Endothelial cell of umbilical vein (primary cell): ENCODE results near the gene RND2. TPM values are rescaled to one million over a fixed set of nuclear protein-coding genes. Genes with fewer than 3 reads are reported as not detected.

Experiments used
- BruUV-seq: library from RNA; stranded (reverse); fragments of 400-500 nt; replicated peaks from 2 replicates; lab custom pipeline; 2021; lab: Mats Ljungman, UMichigan
- CTCF ChIA-PET: fragments of 300-600, 350-600 bp; sonication (Branson Sonifier 250); formaldehyde crosslinking; loops from one replicate; lab custom pipeline; 2021; ENCODE audit warnings: antibody characterized with exemption, inconsistent platforms; lab: Charles Lee
- POLR2A ChIA-PET: fragments of 300-600, 350-600 bp; sonication (Branson Sonifier 250); formaldehyde crosslinking; loops from one replicate; lab custom pipeline; 2021; ENCODE audit warnings: antibody characterized with exemption, inconsistent platforms; lab: Charles Lee
- DNase-seq: peaks from one replicate; pipeline ENCODE4 v3.0.0-alpha.2; 2011; ENCODE audit warnings: low read depth, low spot score
- FAIRE-seq: peaks from 2 replicates; lab custom pipeline; 2011; peaks lifted over from hg19 to GRCh38; lab: Jason Lieb, UNC
- H2AFZ ChIP-seq: 2 replicates; pipeline ENCODE4 v1.6.0; 2012; ENCODE audit warnings: low read depth, low read length, control low read depth, inconsistent platforms
- H3K27ac ChIP-seq: 2 replicates; pipeline ENCODE4 v1.5.1; 2011; ENCODE audit warnings: low read depth, mild to moderate bottlenecking, control low read depth, low read length, moderate library complexity; ENCODE audit not compliant: insufficient read depth
- H3K27me3 ChIP-seq, 2 experiments: 2 replicates each; pipeline versions ENCODE4 v1.6.0 to v1.6.1; 2011; ENCODE audit warnings: low read length in 2 of 2, mixed read lengths in 1 of 2; ENCODE audit not compliant: control insufficient read depth in 2 of 2, insufficient read depth in 2 of 2
- H3K36me3 ChIP-seq, 2 experiments: 2 replicates in 1 of 2; 3 replicates in 1 of 2; pipeline ENCODE4 v1.5.1; 2011; ENCODE audit warnings: low read length in 2 of 2, mild to moderate bottlenecking in 1 of 2, moderate library complexity in 1 of 2; ENCODE audit not compliant: control insufficient read depth in 2 of 2, insufficient read depth in 2 of 2; ENCODE audit errors: extremely low read depth in 1 of 2
- H3K4me1 ChIP-seq: 3 replicates; pipeline ENCODE4 v1.5.1; 2011; ENCODE audit warnings: mild to moderate bottlenecking, low read length; ENCODE audit not compliant: control insufficient read depth, insufficient read depth; ENCODE audit errors: extremely low read depth
- H3K4me2 ChIP-seq: 2 replicates; pipeline ENCODE4 v1.6.1; 2011; ENCODE audit warnings: low read length, control low read depth, mixed read lengths; ENCODE audit not compliant: insufficient read depth
- H3K4me3 ChIP-seq, 3 experiments: fragments of 200-600 bp in 1 of 3; sonication (generic), shearing (Covaris generic) in 1 of 3; replicated peaks in 1 of 3; 2 replicates each; pipeline ENCODE4 v1.5.1; 2011 to 2016; ENCODE audit warnings: control low read depth in 3 of 3, low read length in 3 of 3, mild to moderate bottlenecking in 2 of 3, inconsistent platforms in 1 of 3, low read depth in 1 of 3, moderate library complexity in 1 of 3; ENCODE audit not compliant: insufficient read depth in 1 of 3
- H3K79me2 ChIP-seq: 2 replicates; pipeline ENCODE4 v1.6.0; 2012; ENCODE audit warnings: low read length, inconsistent platforms; ENCODE audit not compliant: control insufficient read depth, insufficient read depth
- H3K9ac ChIP-seq: replicated peaks from 2 replicates; pipeline ENCODE3; 2011; ENCODE audit warnings: low read length, control low read depth; ENCODE audit not compliant: insufficient read depth; ENCODE audit errors: extremely low read depth
- H3K9me1 ChIP-seq: replicated peaks from 3 replicates; pipeline ENCODE4 v1.6.0; 2011; ENCODE audit warnings: mild to moderate bottlenecking, low read length; ENCODE audit not compliant: control insufficient read depth, insufficient read depth; ENCODE audit errors: extremely low read depth
- H3K9me3 ChIP-seq: replicated peaks from 2 replicates; pipeline ENCODE4 v1.5.1; 2012; ENCODE audit warnings: low read length, inconsistent platforms; ENCODE audit not compliant: control insufficient read depth, insufficient read depth
- H4K20me1 ChIP-seq: replicated peaks from 2 replicates; pipeline ENCODE3; 2011; ENCODE audit warnings: mild to moderate bottlenecking, low read length; ENCODE audit not compliant: control insufficient read depth, insufficient read depth; ENCODE audit errors: extremely low read depth
- EZH2 ChIP-seq: IDR thresholded peaks from 2 replicates; pipeline ENCODE4 v1.6.1; 2012; ENCODE audit warnings: borderline replicate concordance, low read depth, mild to moderate bottlenecking, moderate library complexity, low read length, inconsistent platforms; ENCODE audit not compliant: severe bottlenecking
- FOS ChIP-seq: IDR thresholded peaks from 2 replicates; pipeline ENCODE4 v1.6.1; 2011; ENCODE audit warnings: mild to moderate bottlenecking, low read length, moderate library complexity, borderline replicate concordance; ENCODE audit not compliant: insufficient read depth
- GATA2 ChIP-seq: IDR thresholded peaks from 2 replicates; pipeline ENCODE4 v1.7.0; 2011; ENCODE audit warnings: low read depth, mild to moderate bottlenecking, moderate library complexity, mixed read lengths, low read length; ENCODE audit not compliant: insufficient read length, insufficient read depth
- JUN ChIP-seq: IDR thresholded peaks from 2 replicates; pipeline ENCODE4 v1.6.1; 2011; ENCODE audit warnings: borderline replicate concordance, low read depth; ENCODE audit not compliant: insufficient read length, insufficient read depth
- MYC ChIP-seq: IDR thresholded peaks from one replicate; pipeline ENCODE4 v1.6.1; 2011; ENCODE audit warnings: mild to moderate bottlenecking, low read depth, low read length
- POLR2A ChIP-seq: IDR thresholded peaks from 2 replicates; pipeline ENCODE4 v1.6.1; 2012; ENCODE audit warnings: low read depth, mild to moderate bottlenecking, control low read depth, low read length
- POLR2AphosphoS5 ChIP-seq: IDR thresholded peaks from 2 replicates; pipeline ENCODE4 v1.6.1; 2012; ENCODE audit warnings: low read depth, mild to moderate bottlenecking, control low read depth, low read length, moderate library complexity; ENCODE audit not compliant: insufficient read depth
- dilution Hi-C: fragments of 300-500 bp; cut with MboI; formaldehyde crosslinking; loops from one replicate; pipeline ENCODE4 v1.15.0; 2019; ENCODE audit warnings: low sequenced_read_pairs; ENCODE audit not compliant: extremely low pct_ligation_motif_present
- intact Hi-C: fragments of 100-400 bp; cut with micrococcal nuclease; formaldehyde crosslinking; loops from one replicate; pipeline ENCODE4 v1.10.0; 2022
- polyA plus RNA-seq, 4 experiments: library from polyadenylated mRNA; depleted of rRNA in 3 of 4; stranded (reverse) in 3 of 4; unstranded in 1 of 4; fragments of >200 nt; gene quantifications; 2 replicates each; pipeline versions ENCODE4 v1.2.1 to v1.2.3, GENCODE V29; 2011 to 2012; ENCODE audit warnings: missing spikeins in 1 of 4
- total RNA-seq: library from RNA; stranded (reverse); gene quantifications from 2 replicates; pipeline ENCODE4 v1.2.3, GENCODE V29; 2021
- TF ChIP-seq, protein P1 (sequence below): IDR thresholded peaks from 2 replicates; pipeline ENCODE4 v1.6.1; 2011; ENCODE audit not compliant: insufficient read depth, insufficient read length
- TF ChIP-seq, protein P2 (sequence below), 2 donors: IDR thresholded peaks; 1 replicate in 1 of 2; 2 replicates in 1 of 2; pipeline ENCODE4 v1.5.1; 2011; ENCODE audit warnings: low read length in 2 of 2, mild to moderate bottlenecking in 2 of 2, moderate library complexity in 2 of 2, control low read depth in 1 of 2, inconsistent platforms in 1 of 2, low read depth in 1 of 2; ENCODE audit not compliant: insufficient read depth in 1 of 2; ENCODE audit errors: extremely low read depth in 1 of 2

RND2 gene
- total and polyA plus RNA-seq, 2 donors (not counting 3 experiments of a cell fraction or from before 2014, with no cell fraction given), result 0.81 to 0.97 TPM

- FAIRE-seq (no peak), DNase-seq (no peak)
- dilution Hi-C loops (no loop called here), intact Hi-C loops (loop anchor here (2.0 kb wide), 1 partner anchor 99 kb away; the partner anchor contains the start of gene BRCA1)
- Histone ChIP-seq H3K36me3 (no peaks in the 10 kb centered on the region), H3K9me1 (no peaks in the 10 kb centered on the region), H3K4me1 (peaks cover 3% of the 10 kb centered on the region), H3K27ac (no peak overlapping the region), H3K79me2 (peaks cover 11% of the 10 kb centered on the region), H3K27me3 (peaks cover 0 to 1% of the 10 kb centered on the region in 2 experiments), H3K4me3 (no peak overlapping the region), H3K4me2 (no peak overlapping the region), H4K20me1 (no peaks in the 10 kb centered on the region), H3K9me3 (no peaks in the 10 kb centered on the region), H2AFZ (no peak overlapping the region), H3K9ac (no peak overlapping the region)
- POLR2A ChIA-PET, result no interaction called here
- BruUV-seq, result no TSS peak
- no peak for TF ChIP-seq MYC
- no peak for TF ChIP-seq GATA2
- TF ChIP-seq FOS, result no peak
- TF ChIP-seq, protein P1, sequence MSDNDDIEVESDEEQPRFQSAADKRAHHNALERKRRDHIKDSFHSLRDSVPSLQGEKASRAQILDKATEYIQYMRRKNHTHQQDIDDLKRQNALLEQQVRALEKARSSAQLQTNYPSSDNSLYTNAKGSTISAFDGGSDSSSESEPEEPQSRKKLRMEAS, result no peak
- TF ChIP-seq POLR2AphosphoS5, result no peak
- TF ChIP-seq, protein P2, sequence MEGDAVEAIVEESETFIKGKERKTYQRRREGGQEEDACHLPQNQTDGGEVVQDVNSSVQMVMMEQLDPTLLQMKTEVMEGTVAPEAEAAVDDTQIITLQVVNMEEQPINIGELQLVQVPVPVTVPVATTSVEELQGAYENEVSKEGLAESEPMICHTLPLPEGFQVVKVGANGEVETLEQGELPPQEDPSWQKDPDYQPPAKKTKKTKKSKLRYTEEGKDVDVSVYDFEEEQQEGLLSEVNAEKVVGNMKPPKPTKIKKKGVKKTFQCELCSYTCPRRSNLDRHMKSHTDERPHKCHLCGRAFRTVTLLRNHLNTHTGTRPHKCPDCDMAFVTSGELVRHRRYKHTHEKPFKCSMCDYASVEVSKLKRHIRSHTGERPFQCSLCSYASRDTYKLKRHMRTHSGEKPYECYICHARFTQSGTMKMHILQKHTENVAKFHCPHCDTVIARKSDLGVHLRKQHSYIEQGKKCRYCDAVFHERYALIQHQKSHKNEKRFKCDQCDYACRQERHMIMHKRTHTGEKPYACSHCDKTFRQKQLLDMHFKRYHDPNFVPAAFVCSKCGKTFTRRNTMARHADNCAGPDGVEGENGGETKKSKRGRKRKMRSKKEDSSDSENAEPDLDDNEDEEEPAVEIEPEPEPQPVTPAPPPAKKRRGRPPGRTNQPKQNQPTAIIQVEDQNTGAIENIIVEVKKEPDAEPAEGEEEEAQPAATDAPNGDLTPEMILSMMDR (IDR thresholded peaks at IDR 0.05; ENCODE audit: extremely low read depth in 1 of 2, insufficient read depth in 1 of 2, low read depth in 1 of 2, low read length in 2 of 2), result no peak
- TF ChIP-seq EZH2, result no peak
- TF ChIP-seq POLR2A, result no peak
- TF ChIP-seq JUN, result no peak
- CTCF ChIA-PET, result interaction anchor here (0.6 kb wide), 2 partner anchors 146 to 322 kb away, joined by 3 read pairs; partner anchors contain the start of gene NBR1
These were observed 921 bp downstream of the RND2 start for GRCh38 chr17:43025766-43026537.
